Lower lobe of right lung (tissue), 2 donors: ENCODE results near the gene ANKS1B. TPM values are rescaled to one million over a fixed set of nuclear protein-coding genes. Genes with fewer than 3 reads are reported as not detected.

Source experiments
- ATAC-seq, 2 donors: fragments of 200-7000 bp; cut with Tn5 transposase; one replicate each; pipeline ENCODE4 v1.9.1; 2020 to 2022; ENCODE audit warnings: mild to moderate bottlenecking in 2 of 2, moderate library complexity in 2 of 2
- DNase-seq: peaks from one replicate; pipeline ENCODE4 v3.0.0-alpha.2; 2020
- H3K27ac ChIP-seq: fragments of 200-600 bp; one replicate; pipeline ENCODE4 v1.8.0; 2022
- H3K27me3 ChIP-seq: fragments of 200-600 bp; one replicate; pipeline ENCODE4 v1.8.0; 2022; ENCODE audit warnings: low read depth
- H3K36me3 ChIP-seq: fragments of 200-600 bp; one replicate; pipeline ENCODE4 v1.8.0; 2022; ENCODE audit warnings: mild to moderate bottlenecking
- H3K4me1 ChIP-seq: fragments of 200-600 bp; one replicate; pipeline ENCODE4 v1.8.0; 2022
- H3K4me3 ChIP-seq: fragments of 200-600 bp; one replicate; pipeline ENCODE4 v1.8.0; 2022; ENCODE audit warnings: mild to moderate bottlenecking
- H3K9me3 ChIP-seq: fragments of 200-600 bp; one replicate; pipeline ENCODE4 v1.8.0; 2022
- CTCF ChIP-seq: fragments of 200-600 bp; IDR thresholded peaks from one replicate; pipeline ENCODE4 v1.8.0; 2022; ENCODE audit warnings: antibody characterized with exemption, mild to moderate bottlenecking
- intact Hi-C: fragments of 100-400 bp; cut with DNase I; formaldehyde crosslinking; loops from one replicate; pipeline ENCODE4 v1.11.0; 2022
- total RNA-seq: library from RNA; stranded (reverse); fragmentation: NEBNext Ultra II Directional; extraction: Animal tissue kit (Norgen Biotek cat#: 25700); gene quantifications from one replicate; pipeline ENCODE4 v1.2.1, GENCODE V29; 2021
- donor health status: DM: no; HTN: yes; CAD: no; lungs with severe emphysema.

Gene ANKS1B
- total RNA-seq, 1 donor from 2014 or later, result 4.0 TPM

DNA sequence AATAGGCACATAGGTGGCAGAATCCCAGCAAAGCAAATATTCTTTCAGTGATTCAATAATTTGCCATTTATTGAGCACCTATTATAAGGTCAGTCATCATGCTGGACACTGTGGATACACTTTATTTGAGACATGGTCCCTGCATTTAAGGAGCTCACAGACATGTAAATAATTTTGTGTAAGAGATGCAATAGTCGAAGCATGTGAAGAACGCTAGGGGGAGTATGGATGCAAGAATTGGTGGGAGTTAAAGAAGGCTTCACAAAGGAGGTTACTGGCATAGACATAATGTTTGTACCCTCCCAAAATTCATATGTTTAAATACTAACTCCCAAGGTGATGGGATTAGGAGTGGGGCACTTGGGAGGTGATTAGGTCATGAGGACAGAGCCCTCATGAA is 597.8 kb downstream of the ANKS1B start:
- no peaks in the 10 kb centered on the region for H3K27me3 ChIP-seq
- TF ChIP-seq CTCF, result no peak
- no peaks in the 10 kb centered on the region for H3K4me1 ChIP-seq
- H3K9me3 ChIP-seq, result no peaks in the 10 kb centered on the region
- DNase-seq, result no peak
- no peak overlapping the region for H3K27ac ChIP-seq
- intact Hi-C loops, result no loop called here
- no peak overlapping the region for H3K4me3 ChIP-seq
- no peak for ATAC-seq
- no peaks in the 10 kb centered on the region for H3K36me3 ChIP-seq

- intact Hi-C loops, result no loop called here
- Histone ChIP-seq H3K4me3 (no peak overlapping the region), H3K4me1 (no peaks in the 10 kb centered on the region), H3K36me3 (no peaks in the 10 kb centered on the region), H3K27me3 (no peaks in the 10 kb centered on the region), H3K9me3 (no peaks in the 10 kb centered on the region), H3K27ac (no peak overlapping the region)
- no peak for ATAC-seq
- TF ChIP-seq CTCF, result no peak
- no peak for DNase-seq
Measured at GRCh38 chr12:99383258-99383657, 601.5 kb downstream of the ANKS1B start.

GRCh38 chr12:99381992-99382391 is 602.7 kb downstream of the ANKS1B start:
- no peak overlapping the region for H3K4me3 ChIP-seq
- H3K4me1 ChIP-seq, result no peaks in the 10 kb centered on the region
- no peaks in the 10 kb centered on the region for H3K9me3 ChIP-seq
- no peaks in the 10 kb centered on the region for H3K36me3 ChIP-seq
- ATAC-seq, result no peak
- DNase-seq, result no peak
- intact Hi-C loops, result no loop called here
- H3K27ac ChIP-seq, result no peak overlapping the region
- TF ChIP-seq CTCF, result no peak
- no peaks in the 10 kb centered on the region for H3K27me3 ChIP-seq

DNA sequence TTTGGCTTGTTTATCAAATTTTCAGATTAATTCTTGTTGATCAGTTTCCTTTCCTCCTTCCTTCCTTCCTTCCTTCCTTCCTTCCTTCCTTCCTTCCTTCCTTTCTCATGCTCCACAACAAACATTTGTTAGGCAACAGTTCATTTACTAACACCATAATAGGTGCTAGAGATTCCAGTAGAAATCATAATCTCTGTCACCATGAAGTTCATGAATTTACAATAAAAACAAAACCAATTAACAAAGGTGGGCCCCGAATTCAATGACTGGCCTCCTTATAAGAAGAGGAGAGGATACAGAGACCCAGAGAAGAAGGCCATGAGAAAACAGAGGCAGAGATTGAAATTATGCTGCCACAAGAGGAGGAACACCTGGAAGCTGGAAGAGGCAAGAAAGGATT is 604.0 kb downstream of the ANKS1B start:
- ATAC-seq (no peak), DNase-seq (no peak)
- Histone ChIP-seq H3K27ac (no peak overlapping the region), H3K36me3 (no peaks in the 10 kb centered on the region), H3K9me3 (no peaks in the 10 kb centered on the region), H3K27me3 (no peaks in the 10 kb centered on the region), H3K4me1 (no peaks in the 10 kb centered on the region), H3K4me3 (no peak overlapping the region)
- no peak for TF ChIP-seq CTCF
- intact Hi-C loops, result no loop called here

DNA sequence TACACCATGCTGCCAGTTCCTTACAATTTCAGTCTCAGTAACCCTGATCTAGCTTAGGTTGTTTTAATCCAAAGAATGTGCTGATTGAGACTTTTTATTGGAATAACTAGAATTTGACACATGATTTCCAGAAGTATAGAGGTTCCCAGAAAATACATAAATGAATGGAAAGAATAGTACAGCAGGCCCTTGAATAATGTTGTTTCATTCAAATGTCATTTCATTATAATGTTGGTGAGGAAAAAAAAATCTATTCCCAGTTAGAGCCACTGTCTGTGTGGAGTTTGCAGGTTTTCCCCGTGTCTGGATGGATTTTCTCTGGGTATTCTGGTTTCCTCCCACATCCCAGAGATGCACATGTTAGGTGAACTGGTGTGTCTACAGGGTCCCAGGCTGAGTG is 610.7 kb downstream of the ANKS1B start:
- Histone ChIP-seq H3K27ac (no peak overlapping the region), H3K36me3 (no peaks in the 10 kb centered on the region), H3K4me3 (no peak overlapping the region), H3K27me3 (no peaks in the 10 kb centered on the region), H3K4me1 (no peaks in the 10 kb centered on the region), H3K9me3 (no peaks in the 10 kb centered on the region)
- no peak for DNase-seq
- ATAC-seq, result no peak
- TF ChIP-seq CTCF, result no peak
- intact Hi-C loops, result no loop called here

DNA sequence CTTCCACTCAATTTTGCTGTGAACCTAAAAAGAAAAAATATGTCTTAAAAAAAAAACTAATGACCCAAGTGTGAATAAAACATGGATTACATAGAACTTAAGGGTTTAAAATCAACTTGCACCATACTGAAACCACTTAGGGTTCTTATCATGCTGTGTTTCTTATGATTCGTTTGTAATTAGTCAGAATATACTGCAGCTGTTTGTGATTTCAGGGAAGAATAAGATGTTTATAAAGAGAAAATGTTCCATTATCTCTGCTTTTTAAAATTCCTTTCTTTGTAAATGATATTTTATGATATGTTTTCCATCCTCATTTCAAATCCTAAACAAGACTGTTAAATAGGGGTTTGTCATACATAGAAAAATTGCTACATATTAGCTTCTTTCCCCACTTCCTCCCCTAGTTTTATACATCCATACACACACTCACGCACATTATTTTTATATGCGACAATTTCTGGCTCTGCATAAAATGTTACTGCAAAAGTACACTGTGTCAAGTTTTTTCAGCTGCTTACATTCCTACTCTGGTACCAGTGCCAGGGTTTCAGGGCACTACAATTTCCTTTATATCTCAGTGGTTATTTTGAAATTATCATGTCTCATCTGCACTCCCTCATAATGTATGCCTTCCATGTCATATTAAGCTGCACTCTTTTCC is 612.3 kb downstream of the ANKS1B start:
- no peaks in the 10 kb centered on the region for H3K4me1 ChIP-seq
- H3K9me3 ChIP-seq, result no peaks in the 10 kb centered on the region
- H3K27ac ChIP-seq, result no peak overlapping the region
- H3K4me3 ChIP-seq, result no peak overlapping the region
- intact Hi-C loops, result no loop called here
- ATAC-seq (no peak), DNase-seq (no peak)
- no peaks in the 10 kb centered on the region for H3K27me3 ChIP-seq
- no peaks in the 10 kb centered on the region for H3K36me3 ChIP-seq
- TF ChIP-seq CTCF, result no peak
